Activated T-helper 9 cell treated with anti-CD3 and anti-CD28 coated beads, Interleukin-2, amount 50 U/mL, for 16 hours (primary cell): ENCODE data around the gene SNAPIN.
"Not testable (repeated sequence)": the region's sequence is repeated elsewhere in the genome, so short reads cannot be mapped to it uniquely, and the experiment has no call there.

Experiments
- DNase-seq: peaks from one replicate; pipeline ENCODE4 v3.0.0-alpha.2; 2020; ENCODE audit warnings: low read depth

The SNAPIN gene

GRCh38 chr1:153647346-153647714, 11.2 kb upstream of the SNAPIN start:
- DNase-seq, result no peak

GRCh38 chr1:153648000-153648643, 10.4 kb upstream of the SNAPIN start:
- no peak for DNase-seq

- DNase-seq, result no peak
Observed at GRCh38 chr1:153649137-153649862, 9.2 kb upstream of the SNAPIN start.

GRCh38 chr1:153649863-153650235, 8.7 kb upstream of the SNAPIN start:
- no peak for DNase-seq

GRCh38 chr1:153651771-153652170, 6.7 kb upstream of the SNAPIN start:
- no peak for DNase-seq

GRCh38 chr1:153652805-153653500, 5.5 kb upstream of the SNAPIN start:
- no peak for DNase-seq

- no peak for DNase-seq
Observed at GRCh38 chr1:153655333-153655732, 3.2 kb upstream of the SNAPIN start.

- no peak for DNase-seq
Observed at GRCh38 chr1:153659175-153659534, 652 bp downstream of the SNAPIN start.

GRCh38 chr1:153659656-153660055, 1.2 kb downstream of the SNAPIN start:
- DNase-seq, result no peak

- DNase-seq, result no peak
Observed at GRCh38 chr1:153661111-153661708, 2.7 kb downstream of the SNAPIN start.

- no peak for DNase-seq
Observed at GRCh38 chr1:153662269-153662668, 3.8 kb downstream of the SNAPIN start.

- DNase-seq, result no peak
Observed at GRCh38 chr1:153663211-153663610, 4.7 kb downstream of the SNAPIN start.

- no peak for DNase-seq
Observed at GRCh38 chr1:153667439-153667838, 8.9 kb downstream of the SNAPIN start.

GRCh38 chr1:153668672-153669071, 10.2 kb downstream of the SNAPIN start:
- not testable (repeated sequence) for DNase-seq

GRCh38 chr1:153669606-153670005, 11.1 kb downstream of the SNAPIN start:
- DNase-seq, result no peak

- DNase-seq, result no peak
Observed at GRCh38 chr1:153670257-153670858, 11.9 kb downstream of the SNAPIN start.

GRCh38 chr1:153670859-153671627, 12.5 kb downstream of the SNAPIN start, which contains the start of gene ILF2:
TSS of gene ILF2 (minus strand) at chr1:153670993. CDS start at chr1:153670922, 71 bp downstream.
- peak; percentile 93 for DNase-seq

GRCh38 chr1:153671628-153672353, 13.3 kb downstream of the SNAPIN start:
- DNase-seq, result peak; percentile 11

GRCh38 chr1:153673511-153673910, 15.0 kb downstream of the SNAPIN start:
- DNase-seq, result no peak

- peak; percentile 20 for DNase-seq
Observed at GRCh38 chr1:153677718-153678518, 19.4 kb downstream of the SNAPIN start.
